Neural progenitor cell (in vitro differentiated cells): ENCODE results near the gene AEN.

Source experiments
- CTCF ChIP-seq: fragments of 200-600 bp; sonication (generic); IDR thresholded peaks from 2 replicates; pipeline ENCODE4 v1.5.1; 2017; ENCODE audit warnings: antibody characterized with exemption, mild to moderate bottlenecking
- EZH2 ChIP-seq: fragments of 200-600 bp; sonication (generic); IDR thresholded peaks from 2 replicates; pipeline ENCODE4 v1.6.1; 2017; ENCODE audit warnings: antibody characterized with exemption, mild to moderate bottlenecking, moderate library complexity

GRCh38 chr15:88680241-88681001, 59.3 kb downstream of the AEN start:
- TF ChIP-seq CTCF (no peak), EZH2 (no peak)
